A172 (cell line): ENCODE data around the gene NOXA1. TPM values are rescaled to one million over a fixed set of nuclear protein-coding genes. Genes with fewer than 3 reads are reported as not detected.
"Not testable (repeated sequence)": the region's sequence is repeated elsewhere in the genome, so short reads cannot be mapped to it uniquely, and the experiment has no call there.

ENCODE experiments used
- DNase-seq: peaks from one replicate; pipeline ENCODE4 v3.0.0-alpha.2; 2015; ENCODE audit warnings: low spot score
- total RNA-seq: library from RNA; depleted of rRNA; stranded (reverse); fragments of >200 nt; shearing (Covaris generic); gene quantifications from 2 replicates; pipeline ENCODE4 v1.2.3, GENCODE V29; 2014

NOXA1 gene
- total RNA-seq, 1 experiment from 2014 or later: 1.7 TPM

GRCh38 chr9:137439158-137439714 is 16.0 kb downstream of the NOXA1 start:
- no peak for DNase-seq

- DNase-seq: peak; percentile 54
Observed at GRCh38 chr9:137441289-137441934, 18.2 kb downstream of the NOXA1 start, which contains the start of gene ENTPD8. Gene ENTPD8, minus strand, starts transcription at chr9:137441357. Its CDS starts 3,072 bp downstream, at chr9:137438285.

- DNase-seq: no peak
Observed at GRCh38 chr9:137441935-137442321, 18.7 kb downstream of the NOXA1 start.

- no peak for DNase-seq
Observed at GRCh38 chr9:137444106-137444790, 21.1 kb downstream of the NOXA1 start.

- DNase-seq: peak; percentile 87
Observed at GRCh38 chr9:137445275-137445807, 22.1 kb downstream of the NOXA1 start.

GRCh38 chr9:137445930-137446431 is 22.8 kb downstream of the NOXA1 start:
- no peak for DNase-seq

- no peak for DNase-seq
Observed at GRCh38 chr9:137446851-137447471, 23.8 kb downstream of the NOXA1 start.

GRCh38 chr9:137447722-137448601 is 24.8 kb downstream of the NOXA1 start:
- no peak for DNase-seq

- no peak for DNase-seq
Observed at GRCh38 chr9:137448602-137448962, 25.4 kb downstream of the NOXA1 start.

- DNase-seq: no peak
Observed at GRCh38 chr9:137449081-137449844, 26.1 kb downstream of the NOXA1 start.

- no peak for DNase-seq
Observed at GRCh38 chr9:137449931-137450538, 26.8 kb downstream of the NOXA1 start.

GRCh38 chr9:137450539-137451222 is 27.5 kb downstream of the NOXA1 start:
- not testable (repeated sequence) for DNase-seq

GRCh38 chr9:137451264-137452005 is 28.2 kb downstream of the NOXA1 start:
- not testable (repeated sequence) for DNase-seq

GRCh38 chr9:137452006-137452760 is 29.0 kb downstream of the NOXA1 start:
- no peak for DNase-seq

- no peak for DNase-seq
Observed at GRCh38 chr9:137452761-137453642, 29.8 kb downstream of the NOXA1 start.

- DNase-seq: no peak
Observed at GRCh38 chr9:137453643-137454081, 30.5 kb downstream of the NOXA1 start.

- DNase-seq: no peak
Observed at GRCh38 chr9:137454145-137454596, 31.0 kb downstream of the NOXA1 start.
